ENCODE data around the gene CENPP. TPM values are rescaled to one million over a fixed set of nuclear protein-coding genes. Genes with fewer than 3 reads are reported as not detected.

Gene CENPP
- total RNA-seq, 1 experiment from 2014 or later = 8.3 TPM

DNA sequence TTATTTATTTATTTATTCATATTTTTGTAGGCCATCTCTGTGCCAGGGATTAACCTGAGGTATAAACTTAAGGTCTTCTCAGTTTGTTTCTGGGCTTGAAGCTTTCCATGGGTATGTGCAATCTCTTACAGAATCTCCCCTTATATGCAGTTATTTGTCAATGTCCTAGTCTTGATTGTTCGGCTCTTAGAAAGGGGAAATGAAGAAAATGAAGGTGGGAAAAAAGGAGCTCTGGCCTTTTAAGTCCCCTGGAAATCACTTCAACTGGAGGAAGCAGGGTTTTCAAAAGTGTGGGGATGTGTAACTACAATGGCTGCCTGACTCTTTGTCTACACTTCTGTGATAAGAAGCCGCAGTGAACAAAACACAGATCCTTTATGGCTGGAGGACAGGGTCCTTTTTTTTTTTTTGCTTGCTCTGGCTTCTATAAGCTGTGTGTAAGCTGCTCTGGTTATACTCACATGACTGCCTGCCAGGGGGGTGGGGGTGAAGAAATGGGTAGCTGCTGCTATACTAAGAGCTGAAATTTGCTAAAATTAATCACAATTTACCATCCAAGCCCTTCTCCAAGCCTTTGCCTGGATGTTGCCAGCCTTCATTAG is 33.7 kb downstream of the CENPP start:
- Histone ChIP-seq H3K36me3 (ENCODE audit: low read depth, low read length) (no peaks in the 10 kb centered on the region), H3F3A (ENCODE audit: low read length, unreplicated experiment) (no peaks in the 10 kb centered on the region), H3K79me2 (ENCODE audit: low read length) (no peaks in the 10 kb centered on the region), H3K4me3 (ENCODE audit: low read length) (no peak overlapping the region), H3K27me3 (ENCODE audit: low read length) (no peaks in the 10 kb centered on the region), H3K4me1 (ENCODE audit: insufficient read depth, low read length) (no peaks in the 10 kb centered on the region), H3K9me3 (ENCODE audit: low read length) (0 out of 2 replicates have a peak, but pooled peaks cover 3% of the 10 kb centered on the region), H3K9me2 (replicated peaks; ENCODE audit: low read length) (no peaks in the 10 kb centered on the region), H2AFZ (ENCODE audit: low read length) (no peak overlapping the region), H3K9ac (ENCODE audit: low read length) (no peak overlapping the region), H4K20me1 (ENCODE audit: low read length) (no peaks in the 10 kb centered on the region), H3K27ac (ENCODE audit: low read length) (no peak overlapping the region), H3K4me2 (ENCODE audit: low read length) (no peak overlapping the region)
- ATAC-seq = no peak
- BruUV-seq (replicated peaks) = no TSS peak
- no peak for DNase-seq
- TF ChIP-seq EZH2 (IDR thresholded peaks at IDR 0.05; ENCODE audit: low read length, unreplicated experiment) (no peak), EZH2phosphoT487 (IDR thresholded peaks at IDR 0.05; ENCODE audit: borderline replicate concordance, low read length) (no peak)
- TF ChIP-seq, protein P1, sequence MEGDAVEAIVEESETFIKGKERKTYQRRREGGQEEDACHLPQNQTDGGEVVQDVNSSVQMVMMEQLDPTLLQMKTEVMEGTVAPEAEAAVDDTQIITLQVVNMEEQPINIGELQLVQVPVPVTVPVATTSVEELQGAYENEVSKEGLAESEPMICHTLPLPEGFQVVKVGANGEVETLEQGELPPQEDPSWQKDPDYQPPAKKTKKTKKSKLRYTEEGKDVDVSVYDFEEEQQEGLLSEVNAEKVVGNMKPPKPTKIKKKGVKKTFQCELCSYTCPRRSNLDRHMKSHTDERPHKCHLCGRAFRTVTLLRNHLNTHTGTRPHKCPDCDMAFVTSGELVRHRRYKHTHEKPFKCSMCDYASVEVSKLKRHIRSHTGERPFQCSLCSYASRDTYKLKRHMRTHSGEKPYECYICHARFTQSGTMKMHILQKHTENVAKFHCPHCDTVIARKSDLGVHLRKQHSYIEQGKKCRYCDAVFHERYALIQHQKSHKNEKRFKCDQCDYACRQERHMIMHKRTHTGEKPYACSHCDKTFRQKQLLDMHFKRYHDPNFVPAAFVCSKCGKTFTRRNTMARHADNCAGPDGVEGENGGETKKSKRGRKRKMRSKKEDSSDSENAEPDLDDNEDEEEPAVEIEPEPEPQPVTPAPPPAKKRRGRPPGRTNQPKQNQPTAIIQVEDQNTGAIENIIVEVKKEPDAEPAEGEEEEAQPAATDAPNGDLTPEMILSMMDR (conservative IDR thresholded peaks at IDR 0.05; ENCODE audit: low read depth, low read length) = no peak
- ChIA-PET CTCF (no interaction called here), POLR2A (ENCODE audit: unreplicated experiment) (no interaction called here)
- intact Hi-C loops (cut with micrococcal nuclease) = no loop called here

DNA sequence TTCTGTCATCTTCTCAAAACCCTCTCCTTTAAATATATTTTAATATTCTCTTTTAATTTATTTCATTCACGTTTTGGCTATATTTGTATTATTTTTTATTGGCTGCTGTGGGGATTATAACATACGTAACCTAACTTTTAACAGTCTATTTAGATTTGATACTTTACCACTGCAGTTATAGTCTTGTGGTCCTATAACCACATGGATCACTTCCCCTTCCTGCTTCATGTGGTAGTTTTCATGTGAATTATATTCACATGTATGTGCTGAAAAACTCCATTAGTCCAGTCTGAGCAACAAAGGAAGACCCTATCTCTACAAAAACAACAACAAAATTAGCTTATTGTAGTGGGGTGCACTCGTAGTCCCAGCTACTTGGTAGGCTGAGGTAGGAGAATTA is 34.3 kb downstream of the CENPP start:
- Histone ChIP-seq H3K4me1 (ENCODE audit: insufficient read depth, low read length) (no peaks in the 10 kb centered on the region), H3K4me3 (ENCODE audit: low read length) (no peak overlapping the region), H3K79me2 (ENCODE audit: low read length) (no peaks in the 10 kb centered on the region), H4K20me1 (ENCODE audit: low read length) (no peaks in the 10 kb centered on the region), H3K36me3 (ENCODE audit: low read depth, low read length) (no peaks in the 10 kb centered on the region), H3K4me2 (ENCODE audit: low read length) (no peak overlapping the region), H3K27me3 (ENCODE audit: low read length) (no peaks in the 10 kb centered on the region), H3K9ac (ENCODE audit: low read length) (no peak overlapping the region), H3K27ac (ENCODE audit: low read length) (no peak overlapping the region), H3F3A (ENCODE audit: low read length, unreplicated experiment) (no peaks in the 10 kb centered on the region), H3K9me3 (ENCODE audit: low read length) (0 out of 2 replicates have a peak, but pooled peaks cover 3% of the 10 kb centered on the region), H3K9me2 (replicated peaks; ENCODE audit: low read length) (no peaks in the 10 kb centered on the region), H2AFZ (ENCODE audit: low read length) (no peak overlapping the region)
- BruUV-seq (replicated peaks) = no TSS peak
- ChIA-PET CTCF (no interaction called here), POLR2A (ENCODE audit: unreplicated experiment) (no interaction called here)
- intact Hi-C loops (cut with micrococcal nuclease) = no loop called here
- ATAC-seq = no peak
- TF ChIP-seq EZH2 (IDR thresholded peaks at IDR 0.05; ENCODE audit: low read length, unreplicated experiment) = no peak
- TF ChIP-seq, protein P1 (conservative IDR thresholded peaks at IDR 0.05; ENCODE audit: low read depth, low read length) = no peak
- no peak for TF ChIP-seq EZH2phosphoT487 (IDR thresholded peaks at IDR 0.05; ENCODE audit: borderline replicate concordance, low read length)
- no peak for DNase-seq

DNA sequence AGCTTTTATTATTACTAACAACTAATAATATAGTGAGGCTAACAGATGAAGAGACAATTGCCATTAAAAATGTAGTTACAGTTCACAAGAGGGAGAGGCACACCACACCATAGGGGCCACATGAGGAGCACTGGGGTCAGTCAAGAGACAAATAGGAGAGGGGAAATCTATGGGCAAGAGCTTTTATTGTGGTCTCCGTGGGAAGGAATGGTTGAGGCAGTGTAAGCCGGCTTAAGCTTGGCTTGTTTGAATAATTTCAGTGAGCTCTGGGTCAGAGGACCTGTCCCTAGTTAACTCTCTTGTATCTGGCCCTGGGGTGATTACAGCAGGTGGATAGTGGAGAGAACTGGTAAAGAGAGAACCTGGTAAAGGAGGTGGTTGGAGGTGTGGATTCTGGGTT is 43.3 kb downstream of the CENPP start:
- H3K4me1 ChIP-seq (ENCODE audit: insufficient read depth, low read length) = no peaks in the 10 kb centered on the region
- H3K9me2 ChIP-seq (replicated peaks; ENCODE audit: low read length) = no peaks in the 10 kb centered on the region
- no peak overlapping the region for H3K9ac ChIP-seq (ENCODE audit: low read length)
- H3K4me2 ChIP-seq (ENCODE audit: low read length) = no peak overlapping the region
- no peak for ATAC-seq
- no peaks in the 10 kb centered on the region for H3K79me2 ChIP-seq (ENCODE audit: low read length)
- CTCF ChIA-PET = no interaction called here
- H3F3A ChIP-seq (ENCODE audit: low read length, unreplicated experiment) = no peaks in the 10 kb centered on the region
- H3K27ac ChIP-seq (ENCODE audit: low read length) = no peak overlapping the region
- intact Hi-C loops (cut with micrococcal nuclease) = no loop called here
- no peaks in the 10 kb centered on the region for H3K9me3 ChIP-seq (ENCODE audit: low read length)
- H3K4me3 ChIP-seq (ENCODE audit: low read length) = no peak overlapping the region
- BruUV-seq (replicated peaks) = no TSS peak
- H2AFZ ChIP-seq (ENCODE audit: low read length) = no peak overlapping the region
- no peak for DNase-seq
- no peaks in the 10 kb centered on the region for H3K36me3 ChIP-seq (ENCODE audit: low read depth, low read length)
- TF ChIP-seq, protein P1 (conservative IDR thresholded peaks at IDR 0.05; ENCODE audit: low read depth, low read length) = no peak
- TF ChIP-seq EZH2phosphoT487 (IDR thresholded peaks at IDR 0.05; ENCODE audit: borderline replicate concordance, low read length) (no peak), EZH2 (IDR thresholded peaks at IDR 0.05; ENCODE audit: low read length, unreplicated experiment) (no peak)
- no peaks in the 10 kb centered on the region for H3K27me3 ChIP-seq (ENCODE audit: low read length)
- POLR2A ChIA-PET (ENCODE audit: unreplicated experiment) = no interaction called here
- no peaks in the 10 kb centered on the region for H4K20me1 ChIP-seq (ENCODE audit: low read length)

Data from PC-3 (cell line).